CD14-positive monocyte (primary cell): ENCODE measurements around the gene RARRES1. TPM values are rescaled to one million over a fixed set of nuclear protein-coding genes. Genes with fewer than 3 reads are reported as not detected.

Experiments
- DNase-seq, 3 donors: peaks; one replicate each; pipeline ENCODE4 v3.0.0-alpha.2; 2011 to 2022
- H2AFZ ChIP-seq: 2 replicates; pipeline ENCODE4 v1.6.0; 2012; ENCODE audit warnings: mild to moderate bottlenecking, low read depth, low read length, inconsistent platforms; ENCODE audit not compliant: insufficient read depth, poor library complexity, severe bottlenecking
- H3K27ac ChIP-seq, 2 donors: 1 replicate in 1 of 2; 2 replicates in 1 of 2; pipeline ENCODE4 v1.5.1; 2012 to 2013; ENCODE audit warnings: low read length in 2 of 2, control low read depth in 1 of 2, inconsistent platforms in 1 of 2, low read depth in 1 of 2, mild to moderate bottlenecking in 1 of 2
- H3K27me3 ChIP-seq, 2 donors: one replicate each; pipeline versions ENCODE4 v1.6.0 to v1.6.1; 2011 to 2013; ENCODE audit warnings: low read length in 2 of 2; ENCODE audit not compliant: control insufficient read depth in 2 of 2, insufficient read depth in 2 of 2
- H3K36me3 ChIP-seq, 2 donors: replicated peaks in 1 of 2; 1 replicate in 1 of 2; 2 replicates in 1 of 2; pipeline versions ENCODE4 v1.5.1 to v1.6.1; 2012 to 2013; ENCODE audit warnings: low read length in 2 of 2, control low read depth in 1 of 2, inconsistent platforms in 1 of 2, mild to moderate bottlenecking in 1 of 2; ENCODE audit not compliant: insufficient read depth in 2 of 2, control insufficient read depth in 1 of 2
- H3K4me1 ChIP-seq, 2 donors: 1 replicate in 1 of 2; 2 replicates in 1 of 2; pipeline versions ENCODE4 v1.5.1 to v1.6.1; 2012 to 2013; ENCODE audit warnings: low read length in 2 of 2, control low read depth in 1 of 2, inconsistent platforms in 1 of 2, mild to moderate bottlenecking in 1 of 2, moderate library complexity in 1 of 2; ENCODE audit not compliant: insufficient read depth in 2 of 2, control insufficient read depth in 1 of 2
- H3K4me2 ChIP-seq: replicated peaks from 2 replicates; pipeline ENCODE3; 2012; ENCODE audit warnings: low read length, moderate library complexity, mild to moderate bottlenecking; ENCODE audit not compliant: poor library complexity, severe bottlenecking; ENCODE audit errors: extremely low read depth
- H3K4me3 ChIP-seq, 3 experiments: fragments of 200-600 bp in 1 of 3; sonication (generic) in 1 of 3; replicated peaks in 1 of 3; 1 replicate in 2 of 3; 2 replicates in 1 of 3; pipeline ENCODE4 v1.5.1; 2011 to 2013; ENCODE audit warnings: low read length in 3 of 3, mild to moderate bottlenecking in 3 of 3, control low read depth in 2 of 3, low read depth in 2 of 3, inconsistent platforms in 1 of 3, moderate library complexity in 1 of 3
- H3K79me2 ChIP-seq: 2 replicates; pipeline ENCODE4 v1.6.0; 2012; ENCODE audit warnings: mild to moderate bottlenecking, control low read depth, inconsistent platforms, low read length, moderate library complexity; ENCODE audit not compliant: insufficient read depth
- H3K9ac ChIP-seq: 2 replicates; pipeline ENCODE4 v1.6.0; 2017; ENCODE audit warnings: low read length, mild to moderate bottlenecking; ENCODE audit not compliant: insufficient read depth, poor library complexity, severe bottlenecking
- H3K9me3 ChIP-seq, 2 donors: replicated peaks in 1 of 2; 1 replicate in 1 of 2; 2 replicates in 1 of 2; pipeline versions ENCODE4 v1.5.1 to v1.6.1; 2012 to 2013; ENCODE audit warnings: low read length in 2 of 2, control low read depth in 1 of 2; ENCODE audit not compliant: control insufficient read depth in 1 of 2, insufficient read depth in 1 of 2
- H4K20me1 ChIP-seq: 2 replicates; pipeline ENCODE4 v1.6.0; 2012; ENCODE audit warnings: mild to moderate bottlenecking, low read length, control low read depth, moderate library complexity; ENCODE audit not compliant: insufficient read depth
- H3K27ac Mint-ChIP-seq, 7 donors: one replicate each; pipeline ENCODE4 v1.8.0; 2020; ENCODE audit warnings: mild to moderate bottlenecking in 7 of 7, mixed read lengths in 7 of 7, moderate library complexity in 6 of 7, inconsistent platforms in 2 of 7
- H3K27me3 Mint-ChIP-seq, 3 donors: one replicate each; pipeline ENCODE4 v1.8.0; 2021 to 2022; ENCODE audit warnings: low read depth in 3 of 3, mild to moderate bottlenecking in 3 of 3, mixed read lengths in 3 of 3, moderate library complexity in 3 of 3, inconsistent platforms in 1 of 3
- H3K36me3 Mint-ChIP-seq, 2 donors: one replicate each; pipeline ENCODE4 v1.8.0; 2020; ENCODE audit warnings: mixed read lengths in 2 of 2, inconsistent platforms in 1 of 2, mild to moderate bottlenecking in 1 of 2
- H3K4me1 Mint-ChIP-seq: one replicate; pipeline ENCODE4 v1.8.0; 2020; ENCODE audit warnings: mild to moderate bottlenecking, mixed read lengths
- H3K4me3 Mint-ChIP-seq, 2 donors: one replicate each; pipeline ENCODE4 v1.8.0; 2020; ENCODE audit warnings: mild to moderate bottlenecking in 2 of 2, mixed read lengths in 2 of 2, moderate library complexity in 1 of 2
- H3K9me3 Mint-ChIP-seq, 7 donors: one replicate each; pipeline ENCODE4 v1.8.0; 2020 to 2022; ENCODE audit warnings: mixed read lengths in 7 of 7, mild to moderate bottlenecking in 6 of 7, moderate library complexity in 6 of 7, inconsistent platforms in 2 of 7
- WGBS: methylation state at CpG from one replicate; pipeline ENCODE4 v1.1.5; 2013; ENCODE audit warnings: missing lambda C conversion rate; ENCODE audit not compliant: insufficient coverage; 5-methylcytosine and 5-hydroxymethylcytosine counted together
- intact Hi-C, 2 donors: fragments of 100-400 bp; cut with micrococcal nuclease; formaldehyde crosslinking; loops; one replicate each; pipeline versions ENCODE4 v1.15.0 to v1.15.1; 2023
- polyA plus RNA-seq, 3 donors: library from polyadenylated mRNA; depleted of rRNA in 1 of 3; unstranded in 2 of 3; stranded (reverse) in 1 of 3; fragments of 300-500 nt in 2 of 3; fragments of >200 nt in 1 of 3; fragmentation: Illumina TruSeq in 2 of 3; gene quantifications; 1 replicate in 2 of 3; 2 replicates in 1 of 3; pipeline ENCODE4 v1.2.3, GENCODE V29; 2012 to 2021
- TF ChIP-seq, protein P1 (sequence below): fragments of 200-600 bp; IDR thresholded peaks from one replicate; pipeline ENCODE4 v1.8.0; 2022; ENCODE audit warnings: antibody characterized with exemption, mild to moderate bottlenecking

RARRES1 gene
- polyA plus RNA-seq, 3 donors: not detected

DNA sequence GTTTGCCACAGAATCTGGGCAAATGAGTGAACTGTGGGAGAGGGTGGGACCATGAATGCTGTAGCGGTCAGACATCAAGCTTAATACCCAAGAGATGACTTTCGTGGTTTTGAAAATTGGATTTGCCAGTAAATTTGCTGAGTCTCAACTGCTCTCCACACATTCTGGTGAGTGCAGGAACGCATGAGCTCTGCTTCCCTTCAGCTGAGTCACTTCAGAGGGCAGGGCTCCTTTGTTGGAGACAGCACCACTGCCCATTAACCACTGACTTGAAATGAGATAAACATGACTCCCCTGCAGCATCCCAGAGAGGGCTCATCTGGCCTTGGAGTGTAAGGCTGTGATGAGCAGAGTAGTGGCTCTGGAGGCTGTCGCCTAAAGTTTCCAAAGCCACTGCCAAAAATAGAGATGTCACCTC lies 22.6 kb downstream of the RARRES1 start:
- Histone ChIP-seq H2AFZ (no peak overlapping the region), H3K27me3 (no peaks in the 10 kb centered on the region), H3K4me2 (no peak overlapping the region), H3K36me3 (peaks cover 30 to 78% of the 10 kb centered on the region in 2 donors), H3K4me3 (no peak overlapping the region), H3K27ac (no peak overlapping the region), H4K20me1 (peaks cover 3% of the 10 kb centered on the region), H3K79me2 (no peaks in the 10 kb centered on the region), H3K9me3 (no peaks in the 10 kb centered on the region), H3K4me1 (peaks cover 0 to 17% of the 10 kb centered on the region in 2 donors), H3K9ac (no peak overlapping the region)
- TF ChIP-seq, protein P1, sequence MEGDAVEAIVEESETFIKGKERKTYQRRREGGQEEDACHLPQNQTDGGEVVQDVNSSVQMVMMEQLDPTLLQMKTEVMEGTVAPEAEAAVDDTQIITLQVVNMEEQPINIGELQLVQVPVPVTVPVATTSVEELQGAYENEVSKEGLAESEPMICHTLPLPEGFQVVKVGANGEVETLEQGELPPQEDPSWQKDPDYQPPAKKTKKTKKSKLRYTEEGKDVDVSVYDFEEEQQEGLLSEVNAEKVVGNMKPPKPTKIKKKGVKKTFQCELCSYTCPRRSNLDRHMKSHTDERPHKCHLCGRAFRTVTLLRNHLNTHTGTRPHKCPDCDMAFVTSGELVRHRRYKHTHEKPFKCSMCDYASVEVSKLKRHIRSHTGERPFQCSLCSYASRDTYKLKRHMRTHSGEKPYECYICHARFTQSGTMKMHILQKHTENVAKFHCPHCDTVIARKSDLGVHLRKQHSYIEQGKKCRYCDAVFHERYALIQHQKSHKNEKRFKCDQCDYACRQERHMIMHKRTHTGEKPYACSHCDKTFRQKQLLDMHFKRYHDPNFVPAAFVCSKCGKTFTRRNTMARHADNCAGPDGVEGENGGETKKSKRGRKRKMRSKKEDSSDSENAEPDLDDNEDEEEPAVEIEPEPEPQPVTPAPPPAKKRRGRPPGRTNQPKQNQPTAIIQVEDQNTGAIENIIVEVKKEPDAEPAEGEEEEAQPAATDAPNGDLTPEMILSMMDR: no peak
- no peaks in the 10 kb centered on the region for H3K9me3 Mint-ChIP-seq
- no peak overlapping the region for H3K4me3 Mint-ChIP-seq
- intact Hi-C loops: no loop called here
- H3K36me3 Mint-ChIP-seq: peaks cover 61 to 65% of the 10 kb centered on the region in 2 donors
- DNase-seq: no peak
- H3K27ac Mint-ChIP-seq: peak overlapping the region in 2 of 7 donors; percentile 61 to 66
- no peaks in the 10 kb centered on the region for H3K27me3 Mint-ChIP-seq
- H3K4me1 Mint-ChIP-seq: peaks cover 17% of the 10 kb centered on the region
- WGBS: 61% methylated on average over 2 of the region's 4 CpGs

DNA sequence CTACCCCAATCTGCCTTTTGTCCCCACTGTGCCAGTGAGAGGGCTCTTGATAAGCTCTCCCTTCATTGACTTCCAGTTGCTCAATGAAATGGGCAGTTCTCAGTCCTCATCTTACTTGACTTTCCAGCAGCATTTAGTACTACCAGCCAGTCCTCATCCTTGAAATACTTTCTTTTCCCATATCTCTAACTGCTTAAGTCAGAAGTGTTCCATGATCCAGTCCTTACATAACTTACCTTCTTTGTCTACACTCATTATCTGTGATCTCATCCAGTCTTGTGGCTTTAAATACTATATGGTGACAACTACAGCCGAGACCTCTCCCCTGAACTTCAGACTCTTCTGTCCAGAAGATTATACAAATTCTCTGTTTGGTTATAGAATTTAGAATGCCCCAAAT lies 28.7 kb downstream of the RARRES1 start:
- Histone ChIP-seq H3K27me3 (no peaks in the 10 kb centered on the region), H3K36me3 (peaks cover 26 to 69% of the 10 kb centered on the region in 2 donors), H3K9me3 (no peaks in the 10 kb centered on the region), H3K4me2 (no peak overlapping the region), H3K4me1 (no peaks in the 10 kb centered on the region), H3K9ac (no peak overlapping the region), H3K4me3 (no peak overlapping the region), H4K20me1 (peaks cover 3% of the 10 kb centered on the region), H2AFZ (no peak overlapping the region), H3K27ac (no peak overlapping the region), H3K79me2 (no peaks in the 10 kb centered on the region)
- H3K4me1 Mint-ChIP-seq: no peaks in the 10 kb centered on the region
- WGBS: no CpG with 5 or more reads among the region's 1 CpG
- no peak for DNase-seq
- H3K36me3 Mint-ChIP-seq: peaks cover 53 to 59% of the 10 kb centered on the region in 2 donors
- H3K4me3 Mint-ChIP-seq: no peak overlapping the region
- peak overlapping the region in 1 of 7 donors; percentile 16 for H3K27ac Mint-ChIP-seq
- no peaks in the 10 kb centered on the region for H3K27me3 Mint-ChIP-seq
- no peaks in the 10 kb centered on the region for H3K9me3 Mint-ChIP-seq
- TF ChIP-seq, protein P1: no peak
- intact Hi-C loops: no loop called here
